Cardiac fibroblast (primary cell): ENCODE results near the gene KRTAP9-7.

Experiments used
- DNase-seq, 2 donors: peaks; one replicate each; pipeline versions ENCODE4 v3.0.0 to v3.0.0-alpha.2; 2010; ENCODE audit warnings: low read depth in 2 of 2
- H3K4me3 ChIP-seq, 2 donors: replicated peaks in 1 of 2; 1 replicate in 1 of 2; 2 replicates in 1 of 2; pipeline ENCODE4 v1.5.1; 2011; ENCODE audit warnings: low read depth in 2 of 2, low read length in 2 of 2, mild to moderate bottlenecking in 2 of 2, moderate library complexity in 1 of 2
- TF ChIP-seq, protein P1 (sequence below): IDR thresholded peaks from one replicate; pipeline ENCODE4 v1.5.1; 2011; ENCODE audit warnings: low read depth, mild to moderate bottlenecking, low read length, inconsistent platforms

Gene KRTAP9-7

DNA sequence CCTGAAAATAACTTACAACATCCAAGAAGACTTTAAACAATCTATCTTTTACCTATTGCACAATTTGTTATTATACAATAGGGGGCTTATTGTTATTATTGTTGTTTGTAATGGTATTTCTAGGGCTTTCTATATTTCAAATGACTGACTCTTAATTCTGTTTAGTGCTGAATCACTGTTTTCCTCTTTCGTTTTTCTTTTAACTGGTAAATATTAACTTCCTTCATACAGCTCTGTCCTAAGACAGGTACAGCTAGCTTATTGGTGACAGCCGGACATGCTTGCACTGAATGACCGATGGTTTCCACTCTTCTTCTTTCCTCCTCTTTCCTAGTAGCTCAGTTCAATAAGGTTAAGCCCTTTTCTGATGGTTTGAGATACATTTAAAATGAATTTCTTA is 11.6 kb downstream of the KRTAP9-7 start:
- no peak for DNase-seq
- H3K4me3 ChIP-seq, result no peak overlapping the region
- TF ChIP-seq, protein P1, sequence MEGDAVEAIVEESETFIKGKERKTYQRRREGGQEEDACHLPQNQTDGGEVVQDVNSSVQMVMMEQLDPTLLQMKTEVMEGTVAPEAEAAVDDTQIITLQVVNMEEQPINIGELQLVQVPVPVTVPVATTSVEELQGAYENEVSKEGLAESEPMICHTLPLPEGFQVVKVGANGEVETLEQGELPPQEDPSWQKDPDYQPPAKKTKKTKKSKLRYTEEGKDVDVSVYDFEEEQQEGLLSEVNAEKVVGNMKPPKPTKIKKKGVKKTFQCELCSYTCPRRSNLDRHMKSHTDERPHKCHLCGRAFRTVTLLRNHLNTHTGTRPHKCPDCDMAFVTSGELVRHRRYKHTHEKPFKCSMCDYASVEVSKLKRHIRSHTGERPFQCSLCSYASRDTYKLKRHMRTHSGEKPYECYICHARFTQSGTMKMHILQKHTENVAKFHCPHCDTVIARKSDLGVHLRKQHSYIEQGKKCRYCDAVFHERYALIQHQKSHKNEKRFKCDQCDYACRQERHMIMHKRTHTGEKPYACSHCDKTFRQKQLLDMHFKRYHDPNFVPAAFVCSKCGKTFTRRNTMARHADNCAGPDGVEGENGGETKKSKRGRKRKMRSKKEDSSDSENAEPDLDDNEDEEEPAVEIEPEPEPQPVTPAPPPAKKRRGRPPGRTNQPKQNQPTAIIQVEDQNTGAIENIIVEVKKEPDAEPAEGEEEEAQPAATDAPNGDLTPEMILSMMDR, result no peak

GRCh38 chr17:41294016-41294415 is 18.5 kb downstream of the KRTAP9-7 start:
- TF ChIP-seq, protein P1, result no peak
- no peak for DNase-seq
- no peak overlapping the region for H3K4me3 ChIP-seq

DNA sequence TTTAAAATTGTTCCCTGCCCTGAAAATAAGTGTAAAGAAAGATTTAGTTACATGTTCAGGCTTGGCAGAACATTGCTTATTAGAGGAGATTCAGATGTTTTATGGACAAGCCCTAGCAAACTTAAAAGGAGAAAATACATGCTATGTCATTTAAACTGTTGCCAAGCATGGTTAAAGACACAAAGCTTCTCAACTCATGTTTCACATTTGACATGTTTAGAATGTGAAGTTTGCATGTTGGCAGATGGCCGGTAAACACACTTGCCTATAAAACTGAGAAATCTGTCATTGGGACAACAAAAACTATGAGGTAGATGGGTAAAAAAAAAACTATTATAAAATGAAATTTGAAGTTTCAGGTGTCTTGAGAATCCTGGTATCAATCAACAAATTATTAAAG is 21.3 kb downstream of the KRTAP9-7 start:
- TF ChIP-seq, protein P1, result no peak
- H3K4me3 ChIP-seq, result no peak overlapping the region
- no peak for DNase-seq

DNA sequence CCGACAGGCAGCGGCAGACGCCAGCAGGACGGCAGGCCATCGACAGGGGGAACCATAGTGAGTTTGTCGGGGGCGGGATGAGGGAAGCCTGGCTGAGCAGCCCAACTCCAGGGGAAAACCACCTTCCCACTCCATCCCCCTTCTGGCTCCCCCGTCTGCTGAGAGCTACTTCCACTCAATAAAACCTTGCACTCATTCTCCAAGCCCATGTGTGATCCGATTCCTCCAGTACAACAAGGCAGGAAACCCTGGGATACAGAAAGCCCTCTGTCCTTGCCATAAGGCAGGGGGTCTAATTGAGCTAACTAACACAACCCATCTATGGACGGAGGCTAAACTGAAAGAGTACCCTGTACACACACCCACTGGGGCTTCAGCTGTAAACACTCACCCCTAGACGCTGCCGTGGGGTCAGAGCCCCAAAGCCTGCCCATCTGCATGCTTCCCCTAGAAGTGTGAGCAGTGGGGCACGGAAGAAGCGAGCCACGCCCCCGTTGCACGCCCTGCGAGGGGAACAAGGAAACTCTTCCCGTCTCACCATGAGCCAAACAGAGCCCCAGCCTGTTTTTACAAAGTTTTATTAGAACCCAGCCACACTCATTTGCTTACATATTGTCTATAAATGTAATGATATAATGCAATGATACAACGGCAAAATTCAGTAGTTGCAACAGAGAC is 23.1 kb downstream of the KRTAP9-7 start:
- TF ChIP-seq, protein P1, result no peak
- H3K4me3 ChIP-seq, result no peak overlapping the region
- DNase-seq, result no peak

DNA sequence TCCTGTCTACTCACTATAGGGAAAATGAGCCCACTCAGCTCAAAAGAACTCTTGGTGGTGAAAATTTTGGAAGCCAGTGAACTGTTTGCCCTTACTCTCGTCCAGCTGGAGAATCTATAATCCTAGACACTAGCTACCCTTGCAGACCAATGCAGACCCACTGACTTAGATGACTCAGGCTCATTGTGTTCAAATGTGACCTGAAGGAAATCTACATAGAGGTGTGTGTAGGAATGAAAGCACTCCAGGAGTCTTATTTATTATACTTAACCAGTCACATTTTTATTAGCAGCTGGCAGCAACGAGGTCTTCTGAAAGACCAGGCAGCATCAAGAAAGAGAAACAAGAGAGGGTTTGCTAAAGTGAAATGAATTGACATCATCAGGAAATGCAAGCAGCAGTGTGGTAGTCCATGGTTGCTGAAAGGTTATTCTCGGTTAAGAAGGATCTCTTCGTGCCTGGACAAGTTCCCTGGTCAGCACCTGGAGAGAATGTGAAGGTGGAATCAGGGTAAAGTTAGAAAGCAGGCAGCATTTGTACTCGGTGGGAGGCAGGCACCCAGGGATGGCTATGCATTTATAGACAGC is 25.8 kb downstream of the KRTAP9-7 start:
- TF ChIP-seq, protein P1, result no peak
- no peak for DNase-seq
- H3K4me3 ChIP-seq, result no peak overlapping the region

DNA sequence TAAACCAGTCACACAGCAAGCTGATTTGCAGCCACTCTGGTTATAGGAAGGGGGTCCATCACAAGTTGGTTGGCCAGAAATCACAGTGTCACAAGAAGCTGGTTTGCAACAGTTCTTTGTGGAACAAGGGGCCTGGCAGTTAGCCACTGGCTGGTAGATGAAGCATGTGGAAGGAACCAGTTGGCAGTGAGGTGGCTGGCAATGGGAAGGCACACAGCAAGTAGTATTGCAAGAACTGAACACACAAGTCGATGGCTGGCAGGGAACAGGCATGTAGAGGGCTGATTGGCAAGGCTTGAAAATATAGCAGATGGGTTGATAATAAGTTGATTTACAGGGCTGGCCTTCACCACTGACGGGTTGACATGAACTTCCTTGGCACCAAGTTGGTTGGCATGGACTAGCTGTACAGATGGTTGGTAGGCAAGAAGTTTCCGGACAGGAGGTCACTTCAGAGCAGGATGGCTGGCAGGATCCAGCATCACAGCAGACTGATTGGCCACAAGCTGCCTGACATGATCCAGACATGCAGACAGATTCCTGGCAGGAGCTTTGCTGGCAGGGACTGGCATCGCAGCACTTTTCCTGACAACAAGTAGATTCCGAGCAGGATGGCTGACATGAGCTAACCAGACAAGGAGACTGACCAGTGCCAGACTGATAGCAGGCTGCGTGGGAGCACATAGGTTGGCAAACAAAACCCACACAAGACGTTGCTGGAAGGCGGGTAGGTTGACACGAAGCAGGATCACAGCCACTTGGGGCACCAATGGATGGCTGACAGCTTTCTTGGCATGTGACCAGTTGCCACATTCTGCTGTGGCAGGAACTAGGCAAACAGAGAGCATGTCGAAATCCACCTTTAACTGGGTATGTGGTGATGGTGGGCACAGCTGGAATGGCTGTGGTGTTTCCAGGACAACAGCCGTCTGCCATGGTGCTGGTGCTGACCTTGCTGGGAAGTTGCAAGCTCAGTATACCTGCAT is 26.7 kb downstream of the KRTAP9-7 start, which contains the start of gene KRTAP29-1:
Gene KRTAP29-1 (minus strand): TSS at position 936 of the 986 bp plus-strand sequence. CDS start 0 bp downstream, at position 936.
- H3K4me3 ChIP-seq, result no peak within 1 kb of the TSS
- TF ChIP-seq, protein P1, result no peak
- DNase-seq, result no peak
